Measurements from ENCODE around the gene TIGIT. TPM values are rescaled to one million over a fixed set of nuclear protein-coding genes. Genes with fewer than 3 reads are reported as not detected.
"Not testable (repeated sequence)": the region's sequence is repeated elsewhere in the genome, so short reads cannot be mapped to it uniquely, and the experiment has no call there.

Gene TIGIT
- total RNA-seq (ENCODE audit: insufficient read depth, low replicate concordance): 5.5 TPM

- no peak for DNase-seq (ENCODE audit: low spot score)
These were observed at the start of gene TIGIT for GRCh38 chr3:114293838-114294535. Gene TIGIT, plus strand, starts transcription at chr3:114294028. Its CDS starts 34 bp downstream, at chr3:114294062.

DNA sequence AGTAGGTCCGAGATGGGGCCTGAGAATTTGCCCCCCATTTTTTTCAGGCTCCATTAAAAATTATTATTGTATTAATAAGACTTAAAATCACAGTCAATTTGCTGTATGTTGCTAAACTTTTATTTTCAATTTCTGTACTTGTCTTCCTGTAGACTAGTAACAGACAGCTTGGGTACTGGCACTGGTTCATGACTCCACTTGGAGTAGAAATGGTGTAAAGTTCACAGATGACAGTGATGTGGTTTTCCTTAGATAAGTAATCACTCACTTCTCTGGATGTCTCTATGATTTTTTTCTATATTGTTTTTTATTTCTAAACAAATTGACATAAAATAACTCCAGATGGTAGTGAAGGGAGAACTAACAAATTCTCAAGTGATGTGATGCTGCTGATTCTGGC lies 40.9 kb upstream of the TIGIT start:
- DNase-seq (ENCODE audit: low spot score): no peak

GRCh38 chr3:114253505-114253904 lies 40.3 kb upstream of the TIGIT start:
- no peak for DNase-seq (ENCODE audit: low spot score)

GRCh38 chr3:114259566-114259965 lies 34.3 kb upstream of the TIGIT start:
- DNase-seq (ENCODE audit: low spot score): no peak

DNA sequence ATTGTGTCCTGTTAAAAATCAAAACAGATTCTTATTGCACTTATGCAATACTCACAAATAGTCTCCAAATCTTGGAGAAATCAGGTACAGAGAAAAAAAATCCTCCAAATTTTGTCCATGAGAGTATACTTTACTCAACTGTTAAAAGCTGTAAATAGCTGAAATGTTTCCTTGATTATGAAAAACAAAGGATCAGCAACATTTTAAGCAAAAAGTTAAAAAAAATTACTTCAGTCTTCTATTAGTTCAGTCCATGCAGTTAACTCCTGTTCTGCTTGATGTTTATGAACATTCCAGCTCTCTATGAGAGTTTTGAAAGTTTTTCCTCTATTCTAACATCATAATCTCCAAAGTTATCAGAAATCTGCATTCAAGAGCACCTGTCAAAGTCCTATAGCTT lies 33.7 kb upstream of the TIGIT start:
- no peak for DNase-seq (ENCODE audit: low spot score)

GRCh38 chr3:114270019-114270418 lies 23.8 kb upstream of the TIGIT start:
- DNase-seq (ENCODE audit: low spot score): no peak

GRCh38 chr3:114272271-114272670 lies 21.6 kb upstream of the TIGIT start:
- DNase-seq (ENCODE audit: low spot score): no peak

GRCh38 chr3:114274929-114275328 lies 18.9 kb upstream of the TIGIT start:
- no peak for DNase-seq (ENCODE audit: low spot score)

GRCh38 chr3:114276856-114277255 lies 17.0 kb upstream of the TIGIT start:
- DNase-seq (ENCODE audit: low spot score): not testable (repeated sequence)

- DNase-seq (ENCODE audit: low spot score): no peak
These were observed 9.2 kb upstream of the TIGIT start for GRCh38 chr3:114284644-114285043.

- no peak for DNase-seq (ENCODE audit: low spot score)
These were observed 8.1 kb upstream of the TIGIT start for GRCh38 chr3:114285648-114286230.

GRCh38 chr3:114286266-114286665 lies 7.6 kb upstream of the TIGIT start:
- no peak for DNase-seq (ENCODE audit: low spot score)

DNA sequence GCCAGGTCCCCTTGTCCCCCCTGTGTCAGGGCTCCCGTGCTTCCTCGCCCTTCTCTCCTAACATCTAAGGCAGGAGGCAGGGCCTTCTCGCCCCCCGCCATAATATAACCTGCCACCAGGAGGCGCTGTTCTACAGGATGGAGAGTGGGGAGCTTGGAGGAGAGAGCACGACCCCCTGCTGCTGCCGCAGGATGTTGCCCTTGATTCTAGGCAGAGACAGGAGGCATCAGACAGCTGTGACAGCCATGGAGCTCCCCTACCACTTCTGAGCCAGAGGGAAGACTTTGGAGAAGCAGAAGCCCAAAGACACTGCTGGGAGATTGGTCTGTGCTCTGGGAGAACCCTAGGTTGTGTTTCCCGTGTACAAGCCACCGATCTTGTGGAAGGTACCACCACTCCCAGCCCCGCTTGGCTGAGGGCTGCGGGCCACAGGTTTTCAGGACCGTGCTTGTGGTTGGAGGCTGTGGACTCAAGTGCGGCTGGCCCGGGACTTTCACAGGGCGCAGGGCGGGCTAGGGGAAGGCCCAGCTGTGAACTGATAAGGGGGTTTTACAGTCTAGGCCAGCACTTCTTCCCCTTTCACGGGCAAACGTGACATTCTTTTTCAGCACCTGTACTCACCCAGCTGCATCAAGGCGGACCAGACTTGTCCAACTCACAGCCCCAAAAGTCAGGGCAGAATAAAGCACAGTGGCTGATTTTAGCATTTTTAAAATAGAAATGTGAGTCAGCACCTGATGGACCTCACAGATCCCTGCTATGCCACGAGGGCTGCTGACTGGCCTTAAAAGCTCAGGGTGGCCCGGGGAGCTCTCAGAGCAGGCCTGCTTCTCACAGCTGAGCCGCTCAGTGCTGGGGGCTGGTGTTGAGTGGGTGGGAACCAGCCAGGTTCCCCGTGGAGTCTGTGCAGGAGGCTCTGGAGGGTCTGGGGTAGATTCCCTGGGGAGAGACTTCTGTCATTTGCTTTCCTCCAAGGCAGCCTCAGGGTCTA lies 2.6 kb upstream of the TIGIT start:
- DNase-seq (ENCODE audit: low spot score): no peak

DNA sequence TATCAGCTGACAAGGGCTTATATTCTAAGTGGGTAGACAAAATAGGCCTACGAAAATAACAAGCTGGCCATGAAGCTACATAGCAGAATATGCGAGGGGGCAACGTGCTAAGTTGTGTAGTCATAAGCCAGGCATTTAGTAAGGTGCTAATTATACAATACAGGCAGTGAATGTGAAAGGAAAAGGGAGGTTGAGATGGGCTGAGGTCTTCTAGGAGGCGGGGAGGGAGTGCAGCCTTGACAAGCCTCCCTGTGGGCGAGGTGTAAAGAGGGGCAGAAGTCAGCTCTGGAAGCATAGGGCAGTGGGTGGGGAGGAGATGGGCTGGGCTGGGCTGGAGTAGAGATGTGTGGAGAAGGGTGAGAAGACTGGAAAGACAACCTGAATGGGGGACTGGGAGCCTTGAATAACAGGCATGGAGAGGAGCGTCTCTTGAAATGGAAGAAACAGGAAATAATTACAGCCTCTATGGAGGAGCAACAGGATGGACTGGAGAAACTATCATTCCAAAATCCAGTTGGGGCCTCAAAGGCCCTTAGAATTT lies 1.2 kb downstream of the TIGIT start:
- DNase-seq (ENCODE audit: low spot score): no peak

GRCh38 chr3:114295946-114296345 lies 2.1 kb downstream of the TIGIT start:
- no peak for DNase-seq (ENCODE audit: low spot score)

GRCh38 chr3:114299421-114299820 lies 5.6 kb downstream of the TIGIT start:
- no peak for DNase-seq (ENCODE audit: low spot score)

DNA sequence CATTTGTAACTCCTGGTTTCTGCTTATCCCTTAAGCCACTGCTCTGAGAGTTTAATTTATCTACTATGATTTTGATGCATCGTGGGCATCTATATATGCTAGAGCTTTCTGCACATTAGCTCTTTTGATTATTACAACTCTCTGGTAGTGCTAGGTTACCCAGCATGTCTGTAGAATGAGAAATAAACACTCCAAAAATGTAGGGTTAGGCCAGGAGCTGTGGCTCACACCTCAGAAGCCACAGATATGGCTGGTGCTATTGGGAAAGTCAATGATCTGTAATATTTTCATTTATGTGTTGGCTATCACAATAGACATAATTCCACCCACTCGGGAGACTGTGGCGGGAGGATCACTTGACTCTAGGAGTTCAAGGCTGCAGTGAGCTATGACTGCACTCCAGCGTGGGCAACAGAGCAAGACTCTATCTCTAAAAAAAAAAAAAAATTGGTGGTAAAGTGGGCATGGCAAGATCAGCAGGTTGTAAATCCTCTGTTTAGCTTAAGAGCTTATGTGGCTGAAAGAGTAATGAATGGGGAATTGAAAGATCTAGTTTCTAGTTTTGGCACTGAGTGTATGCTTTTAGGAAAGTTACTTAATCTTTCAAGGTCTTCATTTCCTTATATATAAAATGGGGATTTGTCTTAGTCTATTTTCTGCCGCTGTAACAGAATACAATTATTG lies 6.3 kb downstream of the TIGIT start:
- DNase-seq (ENCODE audit: low spot score): no peak

DNA sequence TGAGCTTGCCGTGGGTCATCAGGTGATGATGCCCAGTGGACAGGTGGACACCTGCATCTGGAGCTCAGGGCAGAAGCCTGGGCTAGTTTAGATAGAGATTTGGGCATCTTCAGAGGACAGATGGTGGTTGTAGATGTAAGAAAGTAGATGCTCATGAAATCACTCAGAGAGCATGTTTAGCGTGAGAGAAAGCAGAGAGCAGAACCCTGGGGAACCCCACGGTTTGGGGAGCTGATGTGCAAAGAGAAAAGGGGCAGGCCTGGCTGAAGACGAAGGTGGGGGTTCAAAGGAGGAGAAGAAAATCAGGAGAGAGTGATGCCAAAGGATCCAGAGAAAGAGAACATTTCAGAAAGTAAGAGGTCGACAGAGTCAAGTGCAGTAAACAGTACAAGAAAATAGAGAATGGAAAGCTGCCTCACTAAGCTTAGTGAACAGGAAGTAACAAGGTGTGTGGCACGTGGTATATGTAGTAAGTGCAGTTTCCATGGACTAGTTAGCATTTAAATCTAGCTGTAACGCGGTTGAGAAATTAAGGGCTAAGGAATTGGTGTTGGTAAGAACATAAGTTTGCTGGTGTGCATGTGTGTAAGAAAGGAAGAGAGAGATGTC lies 13.5 kb downstream of the TIGIT start:
- no peak for DNase-seq (ENCODE audit: low spot score)

GRCh38 chr3:114307832-114308231 lies 14.0 kb downstream of the TIGIT start:
- DNase-seq (ENCODE audit: low spot score): no peak

DNA sequence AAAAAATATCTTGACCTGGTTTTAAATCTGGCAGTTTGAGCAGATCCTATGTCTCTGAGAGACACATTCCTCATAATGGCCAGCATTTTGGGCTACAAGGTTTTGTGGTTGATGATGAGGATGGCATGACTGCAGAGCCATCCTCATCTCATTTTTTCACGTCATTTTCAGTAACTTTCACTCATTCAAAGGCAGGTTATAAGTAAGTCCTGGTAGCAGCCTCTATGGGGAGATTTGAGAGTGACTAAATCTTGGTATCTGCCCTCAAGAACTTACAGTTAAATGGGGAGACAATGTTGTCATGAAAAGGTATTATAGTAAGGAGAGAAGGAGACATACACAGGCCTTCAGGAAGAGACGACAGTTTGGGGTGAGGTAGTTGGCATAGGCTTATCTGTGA lies 14.5 kb downstream of the TIGIT start:
- DNase-seq (ENCODE audit: low spot score): no peak

DNA sequence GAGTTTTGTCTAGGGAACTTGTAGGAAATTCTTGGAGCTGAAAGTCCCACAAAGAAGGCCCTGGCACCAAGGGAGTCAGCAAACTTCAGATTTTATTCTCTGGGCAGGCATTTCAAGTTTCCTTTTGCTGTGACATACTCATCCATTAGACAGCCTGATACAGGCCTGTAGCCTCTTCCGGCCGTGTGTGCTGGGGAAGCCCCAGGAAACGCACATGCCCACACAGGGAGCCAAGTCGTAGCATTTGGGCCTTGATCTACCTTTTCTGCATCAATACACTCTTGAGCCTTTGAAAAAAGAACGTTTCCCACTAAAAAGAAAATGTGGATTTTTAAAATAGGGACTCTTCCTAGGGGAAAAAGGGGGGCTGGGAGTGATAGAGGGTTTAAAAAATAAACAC lies 15.0 kb downstream of the TIGIT start:
- DNase-seq (ENCODE audit: low spot score): no peak
